ENCODE data around the gene DCDC2. TPM values are rescaled to one million over a fixed set of nuclear protein-coding genes. Genes with fewer than 3 reads are reported as not detected.

Gene DCDC2
- total and polyA plus RNA-seq, 7 donors, result 0.45 to 3.1 (median 0.74) TPM

GRCh38 chr6:24226541-24226940 lies 131.3 kb downstream of the DCDC2 start:
- Histone ChIP-seq H3K9me3 (no peaks in the 10 kb centered on the region), H3K36me3 (ENCODE audit: insufficient read depth in 1 of 2, low read depth in 1 of 2) (no peaks in the 10 kb centered on the region), H3K4me1 (no peaks in the 10 kb centered on the region), H3K4me3 (no peak overlapping the region), H3K27ac (no peak overlapping the region), H3K27me3 (ENCODE audit: insufficient read depth in 3 of 3, low read length in 2 of 3) (peaks cover 0 to 3% (median 0%) of the 10 kb centered on the region in 3 donors)
- intact Hi-C loops (cut with DNase I), result no loop called here
- ATAC-seq (no peak), DNase-seq (no peak)
- 62 to 70% (median 69%) methylated on average over 3 of the region's 3 CpGs for WGBS, 3 donors
- TF ChIP-seq CTCF (IDR thresholded peaks at IDR 0.05), result no peak

- ATAC-seq, result no peak
- H3K9me3 ChIP-seq, result no peaks in the 10 kb centered on the region
- no peak for DNase-seq
- intact Hi-C loops (cut with DNase I), result no loop called here
- no peak overlapping the region for H3K27ac ChIP-seq
- H3K36me3 ChIP-seq (ENCODE audit: insufficient read depth in 1 of 2, low read depth in 1 of 2), result no peaks in the 10 kb centered on the region
- peaks cover 0 to 3% (median 0%) of the 10 kb centered on the region in 3 donors for H3K27me3 ChIP-seq (ENCODE audit: insufficient read depth in 3 of 3, low read length in 2 of 3)
- H3K4me1 ChIP-seq, result no peaks in the 10 kb centered on the region
- no peak for TF ChIP-seq CTCF (IDR thresholded peaks at IDR 0.05)
- WGBS, 3 donors, result 95 to 100% (median 95%) methylated on average over 2 of the region's 2 CpGs
- no peak overlapping the region for H3K4me3 ChIP-seq
These were observed 132.0 kb downstream of the DCDC2 start for GRCh38 chr6:24225838-24226237.

GRCh38 chr6:24223115-24223919 lies 134.5 kb downstream of the DCDC2 start:
- no peak overlapping the region for H3K4me3 ChIP-seq
- WGBS, 3 donors, result 65 to 72% (median 67%) methylated on average over 7 of the region's 7 CpGs

GRCh38 chr6:24219670-24220069 lies 138.2 kb downstream of the DCDC2 start:
- DNase-seq (no peak), ATAC-seq (no peak)
- H3K27me3 ChIP-seq (ENCODE audit: insufficient read depth in 3 of 3, low read length in 2 of 3), result no peaks in the 10 kb centered on the region
- intact Hi-C loops (cut with DNase I), result no loop called here
- no peak for TF ChIP-seq CTCF (IDR thresholded peaks at IDR 0.05)
- no peak overlapping the region for H3K27ac ChIP-seq
- H3K9me3 ChIP-seq, result no peaks in the 10 kb centered on the region
- no peaks in the 10 kb centered on the region for H3K4me1 ChIP-seq
- WGBS, 3 donors, result 68 to 81% (median 76%) methylated on average over 3 of the region's 3 CpGs
- no peaks in the 10 kb centered on the region for H3K36me3 ChIP-seq (ENCODE audit: insufficient read depth in 1 of 2, low read depth in 1 of 2)
- no peak overlapping the region for H3K4me3 ChIP-seq

More at GRCh38 chr6:24223115-24223919, 134.5 kb downstream of the DCDC2 start:
- Histone ChIP-seq H3K27me3 (ENCODE audit: insufficient read depth in 3 of 3, low read length in 2 of 3) (peaks cover 0 to 3% (median 0%) of the 10 kb centered on the region in 3 donors), H3K27ac (no peak overlapping the region), H3K36me3 (ENCODE audit: insufficient read depth in 1 of 2, low read depth in 1 of 2) (no peaks in the 10 kb centered on the region), H3K9me3 (no peaks in the 10 kb centered on the region), H3K4me1 (no peaks in the 10 kb centered on the region)
- no peak for DNase-seq
- no peak for ATAC-seq
- TF ChIP-seq CTCF (IDR thresholded peaks at IDR 0.05), result no peak
- intact Hi-C loops (cut with DNase I), result no loop called here

Measured in psoas muscle (tissue), 8 donors.